Left ventricle myocardium superior (tissue), 1 donor: ENCODE measurements around the gene CYSRT1. TPM values are rescaled to one million over a fixed set of nuclear protein-coding genes. Genes with fewer than 3 reads are reported as not detected.

ENCODE experiments used
- total RNA-seq: library from RNA; stranded (reverse); fragmentation: NEBNext Ultra II Directional; extraction: Animal tissue kit (Norgen Biotek cat#: 25700); gene quantifications from one replicate; pipeline ENCODE4 v1.2.1, GENCODE V29; 2021
- donor health status: DM: no; HTN: yes; CAD: no; lungs with severe emphysema.

CYSRT1 gene
- total RNA-seq, 1 donor from 2014 or later = not detected

Other genes starting within 250 kb of the CYSRT1 start
- 5,424 TPM for gene PTGDS, start 247.7 kb upstream of the CYSRT1 start, total RNA-seq
- 18.3 TPM for gene LCNL1, start 242.2 kb upstream of the CYSRT1 start, total RNA-seq
- 23.9 TPM for gene PAXX, start 232.8 kb upstream of the CYSRT1 start, total RNA-seq
- 1.7 TPM for gene CLIC3, start 228.6 kb upstream of the CYSRT1 start, total RNA-seq
- 33.8 TPM for gene ABCA2, start 196.9 kb upstream of the CYSRT1 start, total RNA-seq
- 0.17 TPM for gene FUT7, start 193.1 kb upstream of the CYSRT1 start, total RNA-seq
- gene NPDC1, start 179.0 kb upstream of the CYSRT1 start, total RNA-seq = 59.0 TPM
- gene ENTPD2, start 171.1 kb upstream of the CYSRT1 start, total RNA-seq = 2.1 TPM
- 0.12 TPM for gene SAPCD2, start 154.6 kb upstream of the CYSRT1 start, total RNA-seq
- 12.6 TPM for gene UAP1L1, start 147.7 kb upstream of the CYSRT1 start, total RNA-seq
- 21.4 TPM for gene MAN1B1, start 138.2 kb upstream of the CYSRT1 start, total RNA-seq
- 155 TPM for gene DPP7, start 110.4 kb upstream of the CYSRT1 start, total RNA-seq
- not detected for gene GRIN1, start 86.0 kb upstream of the CYSRT1 start, total RNA-seq
- gene LRRC26, start 55.1 kb upstream of the CYSRT1 start, total RNA-seq = not detected
- gene TMEM210, start 53.1 kb upstream of the CYSRT1 start, total RNA-seq = not detected
- gene ANAPC2, start 36.6 kb upstream of the CYSRT1 start, total RNA-seq = 38.2 TPM
- gene SSNA1, start 36.5 kb upstream of the CYSRT1 start, total RNA-seq = 77.7 TPM
- 21.7 TPM for gene TPRN, start 24.4 kb upstream of the CYSRT1 start, total RNA-seq
- gene TMEM203, start 19.5 kb upstream of the CYSRT1 start, total RNA-seq = 43.3 TPM
- 5.7 TPM for gene NDOR1, start 19.5 kb upstream of the CYSRT1 start, total RNA-seq
- 29.7 TPM for gene RNF208, start 2.9 kb upstream of the CYSRT1 start, total RNA-seq
- gene RNF224, start 2.3 kb downstream of the CYSRT1 start, total RNA-seq = not detected
- gene SLC34A3, start 5.7 kb downstream of the CYSRT1 start, total RNA-seq = not detected
- gene TUBB4B, start 16.1 kb downstream of the CYSRT1 start, total RNA-seq = 439 TPM
- 0.69 TPM for gene STPG3, start 26.1 kb downstream of the CYSRT1 start, total RNA-seq
- gene NELFB, start 30.2 kb downstream of the CYSRT1 start, total RNA-seq = 43.6 TPM
- gene TOR4A, start 52.6 kb downstream of the CYSRT1 start, total RNA-seq = 19.3 TPM
- 4.0 TPM for gene NRARP, start 77.1 kb downstream of the CYSRT1 start, total RNA-seq
- gene EXD3, start 198.0 kb downstream of the CYSRT1 start, total RNA-seq = 8.3 TPM
- gene NOXA1, start 198.2 kb downstream of the CYSRT1 start, total RNA-seq = 1.9 TPM
- not detected for gene ENTPD8, start 216.2 kb downstream of the CYSRT1 start, total RNA-seq
- 10.2 TPM for gene NSMF, start 234.2 kb downstream of the CYSRT1 start, total RNA-seq